ENCODE measurements around the gene TRMT6.

Gene TRMT6

GRCh38 chr20:5947276-5947675 lies 3.1 kb downstream of the TRMT6 start:
- no peak for DNase-seq

- DNase-seq = no peak
These were observed 4.4 kb downstream of the TRMT6 start for GRCh38 chr20:5945963-5946362.

GRCh38 chr20:5938456-5939029 lies 11.8 kb downstream of the TRMT6 start:
- no peak for DNase-seq

GRCh38 chr20:5936238-5936637 lies 14.1 kb downstream of the TRMT6 start:
- no peak for DNase-seq

DNA sequence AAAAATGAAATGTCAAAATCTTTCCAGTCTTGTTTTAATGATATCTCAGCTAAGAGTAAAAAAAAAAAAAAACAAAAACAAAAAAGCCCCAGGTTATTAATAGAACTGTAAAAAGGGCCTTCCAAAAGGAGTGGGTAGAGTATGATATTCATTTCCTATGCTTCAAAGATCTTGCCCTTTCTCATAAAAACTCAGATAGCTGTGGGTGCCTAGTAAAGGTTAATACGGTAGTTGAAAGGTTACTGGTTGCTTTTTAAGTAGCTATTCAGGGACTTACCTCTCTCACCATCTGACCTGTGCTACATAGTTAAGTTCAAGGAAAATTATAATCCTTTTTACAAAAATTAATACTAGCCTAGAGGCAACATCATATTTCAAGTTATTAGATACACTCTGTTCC lies 14.9 kb downstream of the TRMT6 start:
- no peak for DNase-seq

DNA sequence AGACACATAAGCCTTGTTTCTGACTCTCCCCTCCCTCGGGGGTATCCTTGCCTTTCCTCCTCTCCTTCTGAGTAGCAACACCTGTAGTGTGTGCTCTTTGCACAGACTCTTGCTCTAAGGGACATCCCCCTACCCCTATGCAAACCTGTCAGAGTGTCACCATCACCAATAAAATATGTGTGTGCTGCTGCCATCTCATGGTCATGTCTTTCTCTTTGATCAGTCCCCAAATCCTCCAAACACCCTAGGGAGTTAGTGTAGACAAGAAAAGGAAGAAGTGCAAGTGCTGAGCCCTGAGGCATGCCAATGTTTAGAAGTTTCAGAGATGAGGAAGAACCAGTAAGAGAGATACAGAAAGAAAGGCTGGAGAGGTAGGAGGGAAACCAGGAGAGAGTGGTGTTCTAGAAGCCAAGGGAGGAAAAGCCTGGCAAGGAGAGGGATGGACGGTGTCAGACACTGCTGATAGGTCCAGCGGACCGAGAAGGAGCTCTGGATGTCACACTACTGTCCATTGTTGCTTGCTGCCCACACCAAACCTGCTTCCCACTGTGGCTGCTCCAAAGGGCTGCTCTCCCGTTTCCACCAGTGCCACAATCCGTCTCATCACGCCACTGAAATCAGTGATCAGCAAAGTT lies 16.4 kb downstream of the TRMT6 start:
- DNase-seq = no peak

DNA sequence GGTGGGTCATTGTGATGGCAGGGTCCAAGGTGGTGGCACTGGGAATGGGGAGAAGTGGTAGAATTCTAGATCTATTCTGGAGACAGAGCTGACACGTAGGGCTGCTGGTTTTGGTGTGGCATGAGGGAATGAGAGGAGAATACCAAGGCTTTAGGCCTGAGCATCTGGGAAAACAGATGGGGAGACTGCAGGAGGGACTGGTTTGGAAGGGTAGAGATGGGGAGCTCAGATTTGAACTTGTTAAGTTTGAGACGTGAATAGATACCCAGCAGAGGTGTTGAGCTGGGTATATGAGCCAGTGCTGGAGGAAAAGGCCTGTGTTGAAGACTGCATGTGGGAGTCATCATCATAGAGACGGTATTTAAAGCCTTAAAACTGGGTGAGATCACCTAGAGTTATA lies 17.5 kb downstream of the TRMT6 start:
- DNase-seq = no peak

- DNase-seq = no peak
These were observed 18.9 kb downstream of the TRMT6 start for GRCh38 chr20:5931411-5931810.

GRCh38 chr20:5928836-5929715 lies 21.3 kb downstream of the TRMT6 start:
- no peak for DNase-seq

- DNase-seq = no peak
These were observed 22.4 kb downstream of the TRMT6 start for GRCh38 chr20:5927749-5928462.

GRCh38 chr20:5925551-5925950 lies 24.8 kb downstream of the TRMT6 start:
- DNase-seq = no peak

DNA sequence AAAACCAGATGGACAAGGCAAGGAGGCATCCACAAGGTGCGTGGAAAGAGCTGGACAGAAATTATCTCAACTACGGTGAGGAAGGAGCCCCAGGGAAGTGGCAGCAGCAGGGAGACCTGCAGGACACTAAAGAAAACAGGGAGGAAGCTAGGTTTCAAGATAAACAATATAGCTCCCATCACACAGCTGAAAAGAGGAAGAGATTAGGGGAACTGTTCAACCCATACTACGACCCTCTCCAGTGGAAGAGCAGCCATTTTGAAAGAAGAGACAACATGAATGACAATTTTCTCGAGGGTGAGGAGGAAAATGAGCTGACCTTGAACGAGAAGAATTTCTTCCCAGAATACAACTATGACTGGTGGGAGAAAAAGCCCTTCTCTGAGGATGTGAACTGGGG lies 26.8 kb downstream of the TRMT6 start:
- DNase-seq = no peak

GRCh38 chr20:5920581-5920980 lies 29.8 kb downstream of the TRMT6 start:
- no peak for DNase-seq

DNA sequence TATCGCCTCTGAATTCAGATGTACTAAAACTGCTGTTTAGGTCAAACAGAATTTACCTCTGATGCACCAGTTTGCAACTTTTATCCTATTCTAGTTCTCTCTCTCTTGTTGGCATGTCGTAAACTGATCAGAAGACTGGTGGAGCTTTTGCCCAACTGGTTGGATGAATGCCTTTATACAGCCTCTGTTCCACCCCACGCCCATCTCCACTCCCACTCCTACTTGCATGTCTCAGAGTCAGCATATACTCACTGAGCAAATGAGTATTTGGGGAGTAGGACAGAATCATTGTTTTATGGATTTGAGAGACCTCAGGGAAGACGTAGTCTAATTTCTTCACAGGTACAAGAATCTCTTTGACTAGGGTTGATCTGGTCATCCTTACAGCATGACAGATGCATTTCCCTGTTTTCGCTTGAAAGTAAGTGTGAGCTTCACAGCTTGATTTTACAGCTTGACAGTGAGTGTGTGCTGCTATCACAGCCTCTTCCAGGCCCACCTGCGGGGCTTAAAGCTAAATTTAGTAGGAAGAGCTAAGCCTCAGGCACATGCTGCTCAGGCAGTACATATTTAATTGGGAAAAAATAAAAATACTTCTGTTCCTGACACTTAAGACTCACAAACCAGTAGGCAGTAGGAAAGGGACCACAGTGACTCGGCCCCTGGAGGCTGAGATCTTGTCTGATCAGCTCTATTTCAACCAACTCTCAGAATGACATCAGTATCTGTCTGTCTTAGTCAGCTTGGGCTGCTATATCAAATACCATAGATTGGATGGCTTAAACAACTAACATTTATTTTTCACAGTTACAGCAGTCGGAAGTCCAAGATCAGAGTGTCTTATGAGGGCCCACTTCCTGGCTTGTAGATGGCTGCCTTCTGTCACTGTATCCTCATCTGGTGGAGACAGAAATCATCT lies 30.4 kb downstream of the TRMT6 start:
- DNase-seq = no peak

- DNase-seq = no peak
These were observed 31.3 kb downstream of the TRMT6 start for GRCh38 chr20:5918856-5919625.

- DNase-seq = no peak
These were observed 35.5 kb downstream of the TRMT6 start for GRCh38 chr20:5914859-5915258.

DNA sequence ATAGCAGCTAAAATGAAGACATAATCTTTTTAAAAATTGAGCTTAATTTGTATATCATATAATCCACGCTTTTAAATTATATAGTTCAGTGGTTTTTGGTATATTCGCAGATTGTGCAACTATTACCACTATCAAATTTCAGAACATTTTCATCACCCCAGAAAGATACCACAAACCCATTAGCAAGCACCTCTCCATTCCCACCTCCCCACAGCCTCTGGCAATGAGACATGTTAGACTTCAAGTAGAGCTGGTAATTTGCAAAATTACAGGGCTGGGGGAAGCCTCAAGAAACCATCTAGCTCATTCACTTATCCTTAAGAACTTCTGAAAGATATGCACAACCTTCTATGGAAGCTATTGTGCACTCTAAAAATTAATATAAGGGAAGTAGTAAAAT lies 37.2 kb downstream of the TRMT6 start:
- DNase-seq = no peak

DNA sequence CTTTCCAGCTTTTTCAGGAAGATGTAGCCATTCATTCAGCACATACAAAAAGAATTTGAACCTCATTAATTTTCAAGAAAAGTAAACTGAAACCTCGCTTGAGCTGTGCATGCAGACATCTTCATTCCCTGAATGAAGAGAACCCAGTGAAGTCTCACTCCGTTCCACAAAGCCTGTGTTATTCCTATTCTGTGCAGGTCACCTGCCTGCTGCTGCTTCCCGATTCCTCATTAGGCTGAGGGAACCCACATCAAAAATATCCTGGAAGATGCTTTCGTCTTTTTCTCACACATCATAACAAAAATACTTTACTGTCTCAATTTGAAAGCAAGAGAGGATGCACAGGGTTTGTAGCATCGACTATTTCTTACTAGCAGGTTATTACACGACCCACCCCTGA lies 40.1 kb downstream of the TRMT6 start:
- no peak for DNase-seq

DNA sequence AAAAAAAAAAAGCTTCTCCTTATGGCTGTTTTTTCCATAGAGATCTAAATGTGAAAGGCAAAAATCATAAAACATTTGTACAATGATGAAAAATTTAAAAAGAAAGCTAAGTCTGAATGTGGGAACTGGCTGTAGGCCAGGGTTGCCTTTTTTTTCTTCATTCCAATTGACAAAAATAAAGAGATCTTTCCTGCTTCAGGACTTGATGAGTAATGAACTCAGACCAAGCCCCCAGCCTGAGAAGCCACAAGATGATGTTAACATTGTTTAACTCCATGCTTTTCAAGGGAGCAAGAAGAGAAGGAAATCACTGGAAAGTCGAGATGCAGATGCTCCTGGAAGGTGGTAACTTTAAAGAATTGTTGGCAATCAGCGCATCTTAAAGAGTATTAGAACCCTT lies 41.4 kb downstream of the TRMT6 start:
- DNase-seq = no peak

- DNase-seq = no peak
These were observed 49.4 kb downstream of the TRMT6 start for GRCh38 chr20:5900908-5901307.

GRCh38 chr20:5899444-5899843 lies 50.9 kb downstream of the TRMT6 start:
- no peak for DNase-seq

DNA sequence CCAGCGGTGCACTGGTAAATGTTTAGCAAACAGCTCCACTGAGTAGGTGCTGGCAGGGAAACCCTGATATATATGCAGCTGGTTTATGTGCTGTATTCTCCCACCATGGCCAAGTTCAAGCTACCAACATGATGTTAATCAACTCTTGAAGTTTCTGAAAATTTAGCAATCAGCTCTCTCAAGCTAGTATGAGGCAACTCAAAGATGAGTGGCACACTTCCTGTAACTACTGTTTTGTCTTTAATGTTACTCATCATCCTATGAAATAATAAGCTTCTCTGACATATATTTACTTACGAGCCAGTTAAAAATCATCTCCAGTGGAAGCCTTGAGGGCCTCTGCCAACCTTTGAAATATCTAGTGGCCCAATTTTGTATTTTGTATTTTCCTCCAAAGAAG lies 54.7 kb downstream of the TRMT6 start:
- no peak for DNase-seq
